Heart left ventricle (tissue), 13 donors: ENCODE results near the gene DCPS.

ENCODE experiments used
- CTCF ChIP-seq, 12 donors: fragments of 200-600 bp; sonication (generic) in 4 of 12; IDR thresholded peaks; one replicate each; pipeline versions ENCODE4 v1.5.0 to v1.8.0; 2018 to 2022; ENCODE audit warnings: antibody characterized with exemption in 12 of 12, mild to moderate bottlenecking in 5 of 12
- POLR2A ChIP-seq, 2 donors: fragments of 450-650 bp; IDR thresholded peaks; one replicate each; pipeline ENCODE4 v1.6.1; 2017; ENCODE audit warnings: antibody characterized with exemption in 2 of 2, mild to moderate bottlenecking in 2 of 2, moderate library complexity in 2 of 2
- donor health status: ischemic (EF 13 %, LVEDD 7.1; RV severe dilation, severe dysfunction).
- donor health status: DM: no; HTN: yes; CAD: no.
- donor health status: DM: no; HTN: no; CAD: no.
- donor health status: ischemic (EF 25% LVEDD 6.9; RV normal size, moderate dysfunction).
- donor health status: ischemic (EF 25% LVEDD 5.7; RV mildly dilated, moderate dysfunction).
- donor health status: ischemic (EF 35%, LVEDD 5.7; RV mildly dilated, moderate dysfunction).
- donor health status: nonischemic (EF 11% LVEDD 7.7; RV severe dilation, severe dysfunction).
- donor health status: DM: yes; HTN: yes; CAD: no.
- donor health status: PGD.
- donor health status: ischemic (EF 29% LVEDD 5.4; RV normal size, mild dysfunction).
- donor health status: nonischemic (EF 23%, LVEDD 6.1; RV moderate dilation, normal function).

GRCh38 chr11:126328938-126329643 is 25.2 kb downstream of the DCPS start:
- TF ChIP-seq CTCF (IDR thresholded peaks at IDR 0.05) (no peak), POLR2A (IDR thresholded peaks at IDR 0.05) (no peak)
